ENCODE measurements around the gene ANKRD63. TPM values are rescaled to one million over a fixed set of nuclear protein-coding genes. Genes with fewer than 3 reads are reported as not detected.

Gene ANKRD63
- total and polyA plus RNA-seq, 2 of the 13 experiments (the other 11 are each of a cell fraction or from before 2014, with no cell fraction given): not detected

DNA sequence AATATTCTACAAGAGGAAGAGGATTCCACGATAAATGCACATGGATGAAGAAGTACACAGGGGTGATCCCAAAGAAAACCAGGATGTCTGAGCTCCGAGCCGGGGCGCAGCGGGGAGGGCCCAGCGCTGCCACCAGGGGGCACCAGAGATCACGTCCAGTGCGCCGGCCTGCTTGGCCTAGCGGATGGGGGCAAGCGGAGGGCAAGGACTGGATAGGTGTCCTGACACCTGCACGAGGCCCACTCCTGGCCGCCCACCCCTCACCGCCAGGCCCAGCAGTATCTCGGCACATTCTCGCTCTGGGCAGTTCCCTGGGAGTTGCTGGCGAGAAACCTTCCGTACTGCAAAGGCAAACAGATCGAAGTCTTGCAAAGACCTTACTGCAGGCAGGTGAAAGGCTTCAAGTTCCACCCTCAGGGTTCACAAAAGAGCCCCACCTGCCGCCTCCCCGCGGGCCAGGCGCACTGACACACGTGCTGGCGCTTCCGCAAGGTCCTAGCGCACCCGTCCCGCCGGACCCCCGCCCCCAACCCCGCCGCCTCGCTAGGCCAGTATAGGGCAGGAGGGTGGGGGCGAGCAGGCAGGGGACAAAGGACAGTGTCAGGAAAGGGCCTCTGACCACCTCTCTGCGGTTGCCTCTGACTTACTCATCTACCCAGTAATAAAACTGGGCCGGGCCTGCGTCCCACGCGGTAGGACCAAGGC lies 3.3 kb downstream of the ANKRD63 start (continued):
- TF ChIP-seq ZNF318 (CRISPR knock-in tag; IDR thresholded peaks at IDR 0.05) (no peak), ATRX (CRISPR knock-in tag; IDR thresholded peaks at IDR 0.05; ENCODE audit: borderline replicate concordance) (no peak; the same call in 1 of the 2 replicates), ZSCAN25 (CRISPR knock-in tag; IDR thresholded peaks at IDR 0.05) (peak; percentile 51; the same call in 1 of the 2 replicates), ERF (CRISPR knock-in tag; IDR thresholded peaks at IDR 0.05) (no peak)
- TF ChIP-seq, protein P1, sequence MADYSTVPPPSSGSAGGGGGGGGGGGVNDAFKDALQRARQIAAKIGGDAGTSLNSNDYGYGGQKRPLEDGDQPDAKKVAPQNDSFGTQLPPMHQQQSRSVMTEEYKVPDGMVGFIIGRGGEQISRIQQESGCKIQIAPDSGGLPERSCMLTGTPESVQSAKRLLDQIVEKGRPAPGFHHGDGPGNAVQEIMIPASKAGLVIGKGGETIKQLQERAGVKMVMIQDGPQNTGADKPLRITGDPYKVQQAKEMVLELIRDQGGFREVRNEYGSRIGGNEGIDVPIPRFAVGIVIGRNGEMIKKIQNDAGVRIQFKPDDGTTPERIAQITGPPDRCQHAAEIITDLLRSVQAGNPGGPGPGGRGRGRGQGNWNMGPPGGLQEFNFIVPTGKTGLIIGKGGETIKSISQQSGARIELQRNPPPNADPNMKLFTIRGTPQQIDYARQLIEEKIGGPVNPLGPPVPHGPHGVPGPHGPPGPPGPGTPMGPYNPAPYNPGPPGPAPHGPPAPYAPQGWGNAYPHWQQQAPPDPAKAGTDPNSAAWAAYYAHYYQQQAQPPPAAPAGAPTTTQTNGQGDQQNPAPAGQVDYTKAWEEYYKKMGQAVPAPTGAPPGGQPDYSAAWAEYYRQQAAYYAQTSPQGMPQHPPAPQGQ (CRISPR knock-in tag; IDR thresholded peaks at IDR 0.05; ENCODE audit: borderline replicate concordance): no peak
